H1 (cell line): ENCODE results near the gene SYNJ2. TPM values are rescaled to one million over a fixed set of nuclear protein-coding genes. Genes with fewer than 3 reads are reported as not detected.

Experiments
- CBX8 ChIP-seq: fragments of 300-800, 300-1000 bp; sonication (generic); IDR thresholded peaks from 2 replicates; pipeline ENCODE4 v1.7.1; 2016; ENCODE audit warnings: low read depth, low read length, borderline replicate concordance
- EGR1 ChIP-seq: IDR thresholded peaks from 2 replicates; pipeline ENCODE4 v1.6.1; 2011; ENCODE audit warnings: low read depth, low read length, borderline replicate concordance
- EP300 ChIP-seq, 2 experiments: IDR thresholded peaks; 1 replicate in 1 of 2; 2 replicates in 1 of 2; pipeline ENCODE4 v1.6.1; 2011 to 2012; ENCODE audit warnings: low read depth in 2 of 2, low read length in 2 of 2, mild to moderate bottlenecking in 2 of 2, borderline replicate concordance in 1 of 2, inconsistent platforms in 1 of 2, moderate library complexity in 1 of 2
- SIX5 ChIP-seq: IDR thresholded peaks from 2 replicates; pipeline ENCODE4 v1.6.1; 2011; ENCODE audit warnings: mild to moderate bottlenecking, low read depth, low read length
- polyA plus RNA-seq, 7 experiments: library from polyadenylated mRNA; depleted of rRNA in 3 of 7; stranded (reverse) in 5 of 7; unstranded in 2 of 7; fragments of >200 nt in 5 of 7; fragments of 200-250 nt in 2 of 7; gene quantifications; 1 replicate in 5 of 7; 2 replicates in 1 of 7; 4 replicates in 1 of 7; pipeline versions ENCODE4 v1.2.1 to v1.2.3, GENCODE V29; 2011 to 2013; ENCODE audit warnings: missing spikeins in 2 of 7, mixed read lengths in 2 of 7
- total RNA-seq: library from RNA; stranded (reverse); fragmentation: NEBNext Ultra II Directional; extraction: Animal tissue kit (Norgen Biotek cat#: 25700); gene quantifications from 2 replicates; pipeline ENCODE4 v1.2.1, GENCODE V29; 2021

Gene SYNJ2
- total and polyA plus RNA-seq, 2 of the 8 experiments (the other 6 are each of a cell fraction or from before 2014, with no cell fraction given), result 3.7 to 13.9 TPM

- TF ChIP-seq CBX8 (no peak), EP300 (IDR thresholded peaks at IDR 0.05; ENCODE audit: borderline replicate concordance in 1 of 2, low read depth in 2 of 2, low read length in 2 of 2) (no peak), SIX5 (no peak), EGR1 (no peak)
- TF ChIP-seq, all 59 proteins: peak for 0
Measured at GRCh38 chr6:158066136-158066781, 84.6 kb downstream of the SYNJ2 start (continued).
